HFFc6 (cell line): ENCODE results near the gene KLK13. TPM values are rescaled to one million over a fixed set of nuclear protein-coding genes. Genes with fewer than 3 reads are reported as not detected.

Source experiments
- DNase-seq: peaks from one replicate; pipeline ENCODE4 v3.0.0-alpha.2; 2018
- H3K27ac Mint-ChIP-seq: 2 replicates; pipeline ENCODE4 v1.8.0; 2020; ENCODE audit warnings: mild to moderate bottlenecking, mixed read lengths
- H3K27me3 Mint-ChIP-seq: 2 replicates; pipeline ENCODE4 v1.8.0; 2021; ENCODE audit warnings: mild to moderate bottlenecking, moderate library complexity, mixed read lengths; ENCODE audit not compliant: insufficient read depth
- H3K36me3 Mint-ChIP-seq: 2 replicates; pipeline ENCODE4 v1.8.0; 2021; ENCODE audit warnings: low read depth, mixed read lengths
- H3K4me1 Mint-ChIP-seq: 2 replicates; pipeline ENCODE4 v1.8.0; 2020; ENCODE audit warnings: low read depth, mixed read lengths
- H3K4me3 Mint-ChIP-seq: 2 replicates; pipeline ENCODE4 v1.8.0; 2020; ENCODE audit warnings: mild to moderate bottlenecking, moderate library complexity, mixed read lengths
- H3K9me3 Mint-ChIP-seq: 2 replicates; pipeline ENCODE4 v1.8.0; 2020; ENCODE audit warnings: mild to moderate bottlenecking, mixed read lengths
- CTCF ChIP-seq: fragments of 200-600 bp; sonication (generic); IDR thresholded peaks from 2 replicates; pipeline ENCODE4 v1.5.0; 2021; ENCODE audit warnings: antibody characterized with exemption, mild to moderate bottlenecking
- total RNA-seq, 6 experiments: library from RNA; stranded (reverse); fragmentation: NEBNext Ultra II Directional; extraction: Animal tissue kit (Norgen Biotek cat#: 25700); gene quantifications; 2 replicates in 1 of 6; 3 replicates in 5 of 6; pipeline ENCODE4 v1.2.3, GENCODE V29; 2021

Gene KLK13
- total RNA-seq, 6 experiments from 2014 or later, result not detected

DNA sequence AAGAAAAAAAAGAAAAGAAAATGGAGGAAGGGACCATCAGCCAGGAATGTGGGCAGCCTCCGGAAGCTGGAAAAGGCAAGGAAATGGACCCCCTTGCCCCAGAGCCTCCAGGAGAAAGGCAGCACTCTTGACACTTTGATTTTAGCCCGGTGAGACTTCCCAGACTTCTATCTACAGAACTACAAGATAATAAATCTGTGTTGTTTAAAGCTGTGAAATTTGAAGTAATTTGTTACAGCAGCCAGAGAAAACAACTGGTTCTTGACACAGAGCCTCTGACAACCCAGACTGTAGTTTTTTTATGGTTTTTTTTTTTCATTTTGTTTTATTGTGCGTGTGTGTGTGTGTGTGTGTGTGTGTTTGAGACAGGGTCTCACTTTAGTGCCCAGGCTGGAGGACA, 35.7 kb upstream of the KLK13 start:
- no peaks in the 10 kb centered on the region for H3K9me3 Mint-ChIP-seq
- H3K27me3 Mint-ChIP-seq, result no peaks in the 10 kb centered on the region
- H3K27ac Mint-ChIP-seq, result no peak overlapping the region

DNA sequence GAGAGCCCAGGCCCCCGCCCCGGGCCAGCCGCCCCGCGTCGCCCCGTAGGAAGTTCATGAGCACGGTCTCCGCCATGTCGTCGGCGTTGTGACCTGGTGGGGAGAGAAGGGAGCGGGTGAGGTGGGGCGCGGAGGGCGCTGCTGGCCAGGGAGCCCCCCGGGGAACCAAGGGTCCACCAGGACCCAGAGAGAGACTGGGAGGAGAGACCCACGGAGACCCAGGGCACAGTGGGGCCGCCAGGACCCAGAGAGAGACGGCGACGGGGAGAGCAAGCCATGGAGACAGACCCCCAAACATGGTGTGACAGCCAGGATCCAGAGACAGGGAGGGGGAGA, 34.1 kb upstream of the KLK13 start:
- Mint-ChIP-seq H3K4me3 (no peak overlapping the region), H3K27me3 (no peaks in the 10 kb centered on the region), H3K4me1 (peaks cover 18% of the 10 kb centered on the region), H3K9me3 (no peaks in the 10 kb centered on the region), H3K27ac (no peak overlapping the region), H3K36me3 (peaks cover 11% of the 10 kb centered on the region; the same call in 1 of the 2 replicates)
- TF ChIP-seq CTCF, result no peak
- no peak for DNase-seq

More for the DNA sequence above, 35.7 kb upstream of the KLK13 start:
- no peak for DNase-seq
- H3K36me3 Mint-ChIP-seq, result peaks cover 16% of the 10 kb centered on the region
- no peak for TF ChIP-seq CTCF
- H3K4me1 Mint-ChIP-seq, result peaks cover 12% of the 10 kb centered on the region
- no peak overlapping the region for H3K4me3 Mint-ChIP-seq

GRCh38 chr19:51098365-51099046, 33.6 kb upstream of the KLK13 start:
- TF ChIP-seq CTCF, result no peak
- H3K4me3 Mint-ChIP-seq, result no peak overlapping the region
- peaks cover 9% of the 10 kb centered on the region; the same call in 1 of the 2 replicates for H3K36me3 Mint-ChIP-seq
- no peaks in the 10 kb centered on the region for H3K27me3 Mint-ChIP-seq
- no peak overlapping the region for H3K27ac Mint-ChIP-seq
- peaks cover 18% of the 10 kb centered on the region for H3K4me1 Mint-ChIP-seq
- H3K9me3 Mint-ChIP-seq, result no peaks in the 10 kb centered on the region
- no peak for DNase-seq

- Mint-ChIP-seq H3K36me3 (peaks cover 6% of the 10 kb centered on the region; the same call in 1 of the 2 replicates), H3K27me3 (no peaks in the 10 kb centered on the region), H3K9me3 (no peaks in the 10 kb centered on the region), H3K27ac (no peak overlapping the region), H3K4me1 (peaks cover 18% of the 10 kb centered on the region), H3K4me3 (no peak overlapping the region)
- DNase-seq, result no peak
- no peak for TF ChIP-seq CTCF
These were observed 32.9 kb upstream of the KLK13 start for GRCh38 chr19:51097796-51098195.

GRCh38 chr19:51097166-51097738, 32.4 kb upstream of the KLK13 start:
- H3K27ac Mint-ChIP-seq, result no peak overlapping the region; the same call in 1 of the 2 replicates
- H3K9me3 Mint-ChIP-seq, result no peaks in the 10 kb centered on the region
- H3K4me3 Mint-ChIP-seq, result no peak overlapping the region
- no peaks in the 10 kb centered on the region for H3K27me3 Mint-ChIP-seq
- H3K4me1 Mint-ChIP-seq, result peaks cover 18% of the 10 kb centered on the region
- peaks cover 6% of the 10 kb centered on the region; the same call in 1 of the 2 replicates for H3K36me3 Mint-ChIP-seq
- peak; percentile 47 for DNase-seq
- TF ChIP-seq CTCF, result peak; percentile 81
